Breast epithelium (tissue), 3 donors: Measurements from ENCODE around the gene SPX.

Experiments
- CTCF ChIP-seq, 3 donors: fragments of 450-650 bp; IDR thresholded peaks; one replicate each; pipeline ENCODE4 v1.5.1; 2016 to 2017; ENCODE audit warnings: antibody characterized with exemption in 3 of 3, mild to moderate bottlenecking in 3 of 3, moderate library complexity in 3 of 3
- POLR2A ChIP-seq: fragments of 450-650 bp; IDR thresholded peaks from one replicate; pipeline ENCODE4 v1.6.1; 2016; ENCODE audit warnings: antibody characterized with exemption, mild to moderate bottlenecking, moderate library complexity

GRCh38 chr12:21561158-21561557, 35.1 kb downstream of the SPX start:
- TF ChIP-seq CTCF (IDR thresholded peaks at IDR 0.05) (no peak), POLR2A (no peak)
